Mesenchymal stem cell (in vitro differentiated cells and primary cell): ENCODE results near the gene LIPJ.

ENCODE experiments used
- DNase-seq: peaks from one replicate; pipeline ENCODE4 v3.0.0-alpha.2; 2013
- H2AFZ ChIP-seq: one replicate; pipeline ENCODE4 v1.6.1; 2013; ENCODE audit warnings: low read depth, mild to moderate bottlenecking, control low read depth, inconsistent platforms, low read length, moderate library complexity
- H2AK5ac ChIP-seq: 2 replicates; pipeline ENCODE4 v1.6.1; 2013; ENCODE audit warnings: low read length, moderate library complexity, mild to moderate bottlenecking, inconsistent platforms; ENCODE audit not compliant: severe bottlenecking
- H2BK120ac ChIP-seq: one replicate; pipeline ENCODE4 v1.6.1; 2013; ENCODE audit warnings: low read depth, mild to moderate bottlenecking, inconsistent platforms, low read length, moderate library complexity
- H2BK12ac ChIP-seq, 2 experiments: one replicate each; pipeline ENCODE4 v1.6.1; 2013; ENCODE audit warnings: inconsistent platforms in 2 of 2, low read length in 2 of 2, mild to moderate bottlenecking in 2 of 2, moderate library complexity in 2 of 2, control low read depth in 1 of 2
- H2BK15ac ChIP-seq: one replicate; pipeline ENCODE4 v1.6.1; 2013; ENCODE audit warnings: mild to moderate bottlenecking, low read depth, inconsistent platforms; ENCODE audit not compliant: poor library complexity, severe bottlenecking
- H2BK5ac ChIP-seq: 2 replicates; pipeline ENCODE4 v1.6.1; 2013; ENCODE audit warnings: low read depth, mild to moderate bottlenecking, low read length, control low read depth, inconsistent platforms; ENCODE audit not compliant: poor library complexity, severe bottlenecking
- H3K14ac ChIP-seq, 2 experiments: one replicate each; pipeline ENCODE4 v1.6.1; 2013; ENCODE audit warnings: inconsistent platforms in 2 of 2, low read length in 2 of 2, control low read depth in 1 of 2, mild to moderate bottlenecking in 1 of 2, moderate library complexity in 1 of 2
- H3K18ac ChIP-seq, 2 experiments: one replicate each; pipeline ENCODE4 v1.6.1; 2013; ENCODE audit warnings: inconsistent platforms in 2 of 2, low read length in 2 of 2, control low read depth in 1 of 2, low read depth in 1 of 2, mild to moderate bottlenecking in 1 of 2
- H3K23ac ChIP-seq, 2 experiments: one replicate each; pipeline ENCODE4 v1.6.1; 2013; ENCODE audit warnings: inconsistent platforms in 2 of 2, low read length in 2 of 2, mild to moderate bottlenecking in 2 of 2, moderate library complexity in 2 of 2, control low read depth in 1 of 2
- H3K27ac ChIP-seq: 2 replicates; pipeline ENCODE4 v1.5.1; 2013; ENCODE audit warnings: mild to moderate bottlenecking, moderate library complexity, low read length, control low read depth, inconsistent platforms; ENCODE audit not compliant: poor library complexity, severe bottlenecking
- H3K27me3 ChIP-seq, 2 experiments: 2 replicates each; pipeline versions ENCODE4 v1.6.1 to v1.7.0; 2013; ENCODE audit warnings: low read length in 2 of 2, mild to moderate bottlenecking in 2 of 2, moderate library complexity in 2 of 2, control low read depth in 1 of 2, inconsistent platforms in 1 of 2; ENCODE audit not compliant: control insufficient read depth in 1 of 2, insufficient read depth in 1 of 2
- H3K36me3 ChIP-seq, 2 experiments: 2 replicates each; pipeline versions ENCODE4 v1.6.1 to v1.7.0; 2013; ENCODE audit warnings: low read length in 2 of 2, control low read depth in 1 of 2, inconsistent platforms in 1 of 2, low read depth in 1 of 2, mild to moderate bottlenecking in 1 of 2; ENCODE audit not compliant: insufficient read depth in 2 of 2, control insufficient read depth in 1 of 2
- H3K4ac ChIP-seq, 2 experiments: one replicate each; pipeline ENCODE4 v1.6.1; 2013; ENCODE audit warnings: inconsistent platforms in 2 of 2, low read length in 2 of 2, mild to moderate bottlenecking in 2 of 2, moderate library complexity in 2 of 2, control low read depth in 1 of 2, low read depth in 1 of 2
- H3K4me1 ChIP-seq: 2 replicates; pipeline ENCODE4 v1.6.1; 2013; ENCODE audit warnings: low read depth, low read length, control low read depth; ENCODE audit not compliant: control insufficient read depth, insufficient read depth
- H3K4me2 ChIP-seq: 2 replicates; pipeline ENCODE4 v1.6.1; 2013; ENCODE audit warnings: low read length, mild to moderate bottlenecking, inconsistent platforms; ENCODE audit not compliant: poor library complexity, severe bottlenecking
- H3K4me3 ChIP-seq, 2 experiments: 2 replicates each; pipeline versions ENCODE4 v1.5.1 to v1.7.0; 2013; ENCODE audit warnings: low read length in 2 of 2, mild to moderate bottlenecking in 2 of 2, control low read depth in 1 of 2, low read depth in 1 of 2; ENCODE audit not compliant: insufficient read depth in 1 of 2
- H3K79me1 ChIP-seq: replicated peaks from 2 replicates; pipeline ENCODE4 v1.6.1; 2013; ENCODE audit warnings: mild to moderate bottlenecking, control low read depth, low read length, inconsistent platforms; ENCODE audit not compliant: poor library complexity, severe bottlenecking
- H3K9ac ChIP-seq: 2 replicates; pipeline ENCODE4 v1.7.0; 2013; ENCODE audit warnings: mild to moderate bottlenecking, low read length, moderate library complexity
- H3K9me3 ChIP-seq: 2 replicates; pipeline ENCODE4 v1.7.0; 2013; ENCODE audit warnings: mild to moderate bottlenecking, low read length; ENCODE audit not compliant: control insufficient read depth
- H4K8ac ChIP-seq: one replicate; pipeline ENCODE4 v1.6.1; 2013; ENCODE audit warnings: inconsistent platforms, mild to moderate bottlenecking, low read length, moderate library complexity
- H4K91ac ChIP-seq: one replicate; pipeline ENCODE4 v1.6.1; 2013; ENCODE audit warnings: mild to moderate bottlenecking, low read length, inconsistent platforms
- WGBS: methylation state at CpG from one replicate; pipeline ENCODE4 v1.1.7; 2013; ENCODE audit warnings: mixed read lengths; 5-methylcytosine and 5-hydroxymethylcytosine counted together

LIPJ gene

DNA sequence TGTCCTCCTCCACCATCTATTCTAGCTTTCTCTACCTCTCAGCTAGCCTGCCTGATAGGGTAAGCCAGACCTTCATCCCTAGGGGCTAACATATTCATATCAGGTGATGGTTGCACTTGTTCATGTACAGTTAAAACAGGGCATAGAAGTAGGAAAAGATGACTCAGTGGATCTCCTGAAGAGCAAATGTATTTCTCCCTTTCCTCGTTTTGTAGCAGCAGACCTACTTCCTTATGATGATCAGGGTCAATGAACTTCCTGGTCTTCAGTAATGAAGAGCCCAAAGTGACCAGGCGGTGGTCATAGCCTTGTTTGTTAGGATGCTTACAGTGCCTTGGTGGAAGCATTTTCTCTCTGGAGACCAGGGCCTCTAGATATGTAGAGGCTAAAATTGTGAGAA lies 6.3 kb downstream of the LIPJ start:
- no peak overlapping the region for H3K14ac ChIP-seq
- H3K9ac ChIP-seq, result no peak overlapping the region
- no peak overlapping the region for H2AFZ ChIP-seq
- no peaks in the 10 kb centered on the region for H3K36me3 ChIP-seq
- no peak overlapping the region for H2BK15ac ChIP-seq
- no peak overlapping the region for H2BK12ac ChIP-seq
- H3K27me3 ChIP-seq, result no peaks in the 10 kb centered on the region
- H3K23ac ChIP-seq, result no peak overlapping the region
- H3K4me3 ChIP-seq, result no peak overlapping the region
- no peak overlapping the region for H3K4ac ChIP-seq
- H2BK5ac ChIP-seq, result no peak overlapping the region
- DNase-seq, result no peak
- no peak overlapping the region for H2AK5ac ChIP-seq
- WGBS, result 68% methylated on average over 2 of the region's 2 CpGs
- H4K8ac ChIP-seq, result no peak overlapping the region
- H3K4me2 ChIP-seq, result no peak overlapping the region
- H3K27ac ChIP-seq, result no peak overlapping the region
- no peak overlapping the region for H3K18ac ChIP-seq
- H3K4me1 ChIP-seq, result no peaks in the 10 kb centered on the region
- H3K9me3 ChIP-seq, result no peaks in the 10 kb centered on the region
- no peak overlapping the region for H2BK120ac ChIP-seq
- no peak overlapping the region for H4K91ac ChIP-seq
- H3K79me1 ChIP-seq, result no peaks in the 10 kb centered on the region

DNA sequence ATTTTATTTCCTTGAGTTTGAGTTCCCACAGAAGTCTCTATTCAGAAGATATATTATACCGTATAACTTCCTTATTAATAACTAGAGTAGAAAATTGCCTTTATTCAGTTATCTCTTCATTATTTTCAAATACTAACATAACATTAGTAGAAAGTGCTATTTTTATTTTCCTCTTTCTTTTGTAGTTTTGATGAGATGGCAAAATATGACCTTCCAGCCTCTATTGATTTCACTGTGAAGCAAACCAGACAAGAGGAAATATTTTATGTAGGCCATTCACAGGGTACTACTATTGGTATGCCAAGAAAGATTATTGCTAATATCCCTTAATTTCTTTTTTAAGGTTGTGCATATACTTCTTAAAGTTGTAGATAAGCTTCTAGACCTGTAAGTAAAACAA lies 7.9 kb downstream of the LIPJ start:
- Histone ChIP-seq H2BK15ac (no peak overlapping the region), H3K23ac (no peak overlapping the region), H3K9ac (no peak overlapping the region), H3K4me1 (no peaks in the 10 kb centered on the region), H3K4me3 (no peak overlapping the region), H3K9me3 (no peaks in the 10 kb centered on the region), H3K79me1 (no peaks in the 10 kb centered on the region), H2BK12ac (no peak overlapping the region), H2BK5ac (no peak overlapping the region), H3K4ac (no peak overlapping the region), H2AFZ (no peak overlapping the region), H3K27ac (no peak overlapping the region), H3K27me3 (no peaks in the 10 kb centered on the region), H3K36me3 (no peaks in the 10 kb centered on the region), H2BK120ac (no peak overlapping the region), H4K8ac (no peak overlapping the region), H4K91ac (no peak overlapping the region), H3K14ac (no peak overlapping the region), H3K18ac (no peak overlapping the region), H3K4me2 (no peak overlapping the region), H2AK5ac (no peak overlapping the region)
- DNase-seq, result no peak
- no CpG with 5 or more reads among the region's 1 CpG for WGBS

DNA sequence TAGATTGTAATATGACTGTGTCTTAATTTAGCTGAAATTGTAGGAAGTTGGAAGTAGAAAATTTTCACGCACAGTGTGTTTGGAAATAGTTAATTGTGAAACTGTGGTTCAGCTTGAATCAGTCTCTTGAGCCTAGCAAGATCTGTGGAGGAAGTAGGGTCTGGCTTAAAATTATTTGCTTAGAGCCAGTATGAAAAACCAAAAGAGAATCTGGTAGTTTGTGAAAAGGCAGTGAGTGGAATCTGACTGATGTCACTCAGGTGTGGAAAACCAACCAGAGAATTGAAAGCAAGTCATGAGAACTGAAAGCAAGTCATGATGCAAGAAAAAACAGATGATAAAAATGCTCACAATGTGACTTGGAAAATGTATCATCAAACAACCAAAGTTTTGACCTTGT lies 11.5 kb downstream of the LIPJ start:
- no peak overlapping the region for H3K18ac ChIP-seq
- no peaks in the 10 kb centered on the region for H3K9me3 ChIP-seq
- no peak overlapping the region for H4K8ac ChIP-seq
- H4K91ac ChIP-seq, result no peak overlapping the region
- H2BK15ac ChIP-seq, result no peak overlapping the region
- H2BK120ac ChIP-seq, result no peak overlapping the region
- H3K79me1 ChIP-seq, result no peaks in the 10 kb centered on the region
- H3K36me3 ChIP-seq, result no peaks in the 10 kb centered on the region
- no peak overlapping the region for H3K4ac ChIP-seq
- no peak overlapping the region for H3K23ac ChIP-seq
- H3K27me3 ChIP-seq, result no peaks in the 10 kb centered on the region
- WGBS, result 95% methylated on average over 1 of the region's 1 CpG
- H3K9ac ChIP-seq, result no peak overlapping the region
- no peak overlapping the region for H3K27ac ChIP-seq
- H2BK12ac ChIP-seq, result no peak overlapping the region
- H3K4me1 ChIP-seq, result no peaks in the 10 kb centered on the region
- no peak overlapping the region for H2AFZ ChIP-seq
- no peak for DNase-seq
- H3K14ac ChIP-seq, result no peak overlapping the region
- no peak overlapping the region for H3K4me3 ChIP-seq
- H2AK5ac ChIP-seq, result no peak overlapping the region
- H2BK5ac ChIP-seq, result no peak overlapping the region
- H3K4me2 ChIP-seq, result no peak overlapping the region

DNA sequence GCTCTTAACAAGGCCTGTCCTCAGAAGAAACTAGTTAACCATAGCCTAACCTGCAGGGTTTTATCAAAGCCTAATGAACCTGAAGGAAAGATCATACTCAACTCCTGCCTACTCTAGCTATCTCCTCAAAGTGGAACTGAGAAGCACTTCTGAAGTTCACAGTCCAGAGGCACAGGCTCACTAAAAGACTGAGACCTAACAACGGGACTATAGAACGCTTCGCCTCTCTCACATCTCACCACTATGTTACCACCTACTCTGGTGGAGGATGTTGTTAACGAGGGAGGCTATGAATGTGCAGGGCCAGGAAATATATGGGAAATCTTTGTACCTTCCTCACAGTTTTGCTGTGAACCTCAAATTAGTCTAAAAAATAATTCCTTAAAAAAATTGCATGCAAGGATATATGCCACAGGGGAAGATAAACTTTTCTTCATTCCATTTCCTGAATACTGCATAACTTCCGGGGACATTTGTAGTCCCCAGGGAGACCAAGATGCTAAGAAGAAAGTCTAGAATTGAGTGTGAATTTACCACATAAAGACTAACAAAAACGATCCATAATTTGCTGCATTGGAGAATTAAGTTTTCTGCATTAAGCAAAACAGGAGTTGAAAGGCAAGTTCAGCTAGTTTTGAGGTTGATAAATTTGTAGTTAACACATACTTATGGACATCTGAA lies 21.6 kb downstream of the LIPJ start:
- Histone ChIP-seq H3K27ac (no peak overlapping the region), H3K79me1 (no peaks in the 10 kb centered on the region), H2BK12ac (no peak overlapping the region), H3K9ac (no peak overlapping the region), H3K27me3 (no peaks in the 10 kb centered on the region), H2BK15ac (no peak overlapping the region), H3K14ac (no peak overlapping the region), H2AK5ac (no peak overlapping the region), H2BK120ac (no peak overlapping the region), H3K4me2 (no peak overlapping the region), H3K4me3 (no peak overlapping the region), H2BK5ac (no peak overlapping the region), H3K9me3 (no peaks in the 10 kb centered on the region), H3K18ac (peak overlapping the region in 1 of 2 experiments; percentile 62), H3K4me1 (no peaks in the 10 kb centered on the region), H2AFZ (no peak overlapping the region), H3K4ac (no peak overlapping the region), H3K23ac (no peak overlapping the region), H3K36me3 (no peaks in the 10 kb centered on the region), H4K8ac (no peak overlapping the region), H4K91ac (no peak overlapping the region)
- DNase-seq, result no peak
- WGBS, result 86% methylated on average over 1 of the region's 6 CpGs
